ENCODE measurements around the gene CAMSAP3.

- TF ChIP-seq CTCF (IDR thresholded peaks at IDR 0.05) (no peak), POLR2A (IDR thresholded peaks at IDR 0.05) (no peak)
Measured at GRCh38 chr19:7639863-7640348, 44.2 kb downstream of the CAMSAP3 start.

Measured in heart left ventricle (tissue), 13 donors.